ENCODE data around the gene CAMK2A.

CAMK2A gene

DNA sequence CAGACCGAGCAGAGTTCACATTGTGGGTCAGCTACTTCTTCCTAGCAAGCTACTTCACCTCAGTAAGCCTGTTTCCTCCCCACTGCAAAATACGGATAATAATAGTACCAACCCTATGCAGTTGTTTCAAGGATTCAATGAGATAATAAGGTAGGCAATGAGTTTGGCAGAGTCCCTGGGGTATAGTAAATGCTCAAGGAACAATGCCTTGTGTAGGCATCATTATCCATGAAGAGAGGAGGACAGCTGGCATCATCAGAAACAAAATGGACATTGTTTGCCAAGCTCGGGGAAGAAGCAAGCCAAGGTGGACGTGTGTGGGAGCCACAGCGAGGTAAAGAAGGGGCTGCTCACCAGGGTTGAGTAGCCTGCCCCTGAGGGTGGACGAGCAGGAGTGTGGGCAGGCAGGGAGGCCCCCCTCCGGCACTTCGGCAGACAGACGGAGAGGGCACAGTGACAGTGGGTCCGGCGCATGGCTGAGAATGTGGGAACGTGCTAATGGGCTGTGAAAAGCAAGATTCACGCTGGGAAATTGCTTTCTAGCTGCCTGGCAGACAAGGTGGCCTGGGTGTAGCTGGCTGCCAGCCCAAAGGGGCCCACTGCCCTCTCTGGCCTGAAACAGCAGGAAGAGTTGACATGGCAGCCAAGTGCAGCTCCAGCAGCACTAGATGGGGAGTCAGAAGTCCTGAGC, 10.1 kb downstream of the CAMK2A start:
- H3K9me3 ChIP-seq (ENCODE audit: control insufficient read depth in 1 of 2, low read length in 2 of 2), result no peaks in the 10 kb centered on the region
- H3K4me1 ChIP-seq (ENCODE audit: control insufficient read depth in 1 of 2, insufficient read depth in 2 of 2, low read length in 2 of 2), result no peaks in the 10 kb centered on the region
- no peaks in the 10 kb centered on the region for H3K36me3 ChIP-seq (ENCODE audit: control insufficient read depth in 1 of 2, insufficient read depth in 2 of 2, low read length in 2 of 2)
- no peak overlapping the region for H3K27ac ChIP-seq (ENCODE audit: low read depth, low read length)
- no peak overlapping the region for H3K9ac ChIP-seq (ENCODE audit: low read depth in 1 of 2, low read length in 2 of 2)
- H3K27me3 ChIP-seq (ENCODE audit: control insufficient read depth in 1 of 2, insufficient read depth in 2 of 2, low read length in 2 of 2), result no peaks in the 10 kb centered on the region
- H3K4me3 ChIP-seq (ENCODE audit: low read depth in 1 of 2, low read length in 2 of 2), result no peak overlapping the region

DNA sequence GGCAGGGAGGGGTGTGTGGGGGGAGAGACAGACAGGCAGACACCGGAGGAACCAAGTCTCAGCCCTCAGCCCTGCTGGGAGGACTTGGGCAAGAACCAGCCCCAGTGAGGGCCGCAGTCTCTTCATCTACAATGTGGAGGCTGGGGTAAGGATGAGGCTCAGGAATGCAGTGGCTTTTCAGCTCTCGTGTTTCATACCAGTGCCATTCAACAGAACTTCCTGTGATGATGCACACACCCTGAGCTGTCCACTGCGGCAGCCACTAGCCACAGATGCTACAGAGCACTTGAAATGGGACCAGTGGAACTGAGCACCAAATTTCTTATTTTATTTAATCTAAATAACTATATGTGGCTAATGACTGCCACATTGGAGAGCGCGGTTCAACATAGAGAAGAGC, 10.7 kb downstream of the CAMK2A start:
- H3K36me3 ChIP-seq (ENCODE audit: control insufficient read depth in 1 of 2, insufficient read depth in 2 of 2, low read length in 2 of 2), result no peaks in the 10 kb centered on the region
- no peak overlapping the region for H3K4me3 ChIP-seq (ENCODE audit: low read depth in 1 of 2, low read length in 2 of 2)
- no peak overlapping the region for H3K27ac ChIP-seq (ENCODE audit: low read depth, low read length)
- H3K9me3 ChIP-seq (ENCODE audit: control insufficient read depth in 1 of 2, low read length in 2 of 2), result no peaks in the 10 kb centered on the region
- H3K4me1 ChIP-seq (ENCODE audit: control insufficient read depth in 1 of 2, insufficient read depth in 2 of 2, low read length in 2 of 2), result no peaks in the 10 kb centered on the region
- H3K9ac ChIP-seq (ENCODE audit: low read depth in 1 of 2, low read length in 2 of 2), result no peak overlapping the region
- H3K27me3 ChIP-seq (ENCODE audit: control insufficient read depth in 1 of 2, insufficient read depth in 2 of 2, low read length in 2 of 2), result no peaks in the 10 kb centered on the region

DNA sequence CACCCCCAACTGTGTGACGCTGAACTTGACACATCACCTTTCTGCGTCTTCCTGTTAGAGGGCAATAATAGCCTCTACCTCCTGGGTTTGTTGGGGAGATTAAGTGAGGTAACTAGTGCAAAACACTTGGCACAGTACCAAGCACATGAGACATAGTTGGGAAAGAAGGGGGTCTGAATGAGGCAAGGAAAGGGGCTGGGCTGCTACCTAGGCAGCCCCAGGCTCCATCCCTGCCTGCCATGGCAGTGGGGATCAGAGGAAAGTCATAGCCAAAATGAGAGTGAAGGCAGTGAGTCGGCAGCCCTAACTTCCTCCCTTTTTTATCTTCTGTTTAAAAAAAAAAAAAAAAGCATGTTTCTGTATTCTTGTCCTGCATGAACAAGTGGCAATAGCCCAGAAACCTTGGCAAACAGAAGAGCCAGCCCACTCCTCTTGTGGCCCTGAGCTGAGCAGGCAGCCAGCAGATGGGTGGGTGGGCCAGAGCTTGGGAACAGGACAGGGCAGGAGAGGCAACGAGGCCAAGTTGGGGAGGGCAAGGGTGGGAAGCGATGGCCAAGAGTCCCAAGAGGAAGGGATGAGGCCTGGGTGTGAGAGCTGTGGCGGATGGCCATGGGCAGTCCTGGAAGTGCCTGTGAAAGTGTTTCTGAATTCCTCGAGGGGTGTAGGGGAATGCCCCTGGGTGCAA, 11.4 kb downstream of the CAMK2A start:
- Histone ChIP-seq H3K9ac (ENCODE audit: low read depth in 1 of 2, low read length in 2 of 2) (no peak overlapping the region), H3K4me1 (ENCODE audit: control insufficient read depth in 1 of 2, insufficient read depth in 2 of 2, low read length in 2 of 2) (no peaks in the 10 kb centered on the region), H3K9me3 (ENCODE audit: control insufficient read depth in 1 of 2, low read length in 2 of 2) (no peaks in the 10 kb centered on the region), H3K36me3 (ENCODE audit: control insufficient read depth in 1 of 2, insufficient read depth in 2 of 2, low read length in 2 of 2) (no peaks in the 10 kb centered on the region), H3K4me3 (ENCODE audit: low read depth in 1 of 2, low read length in 2 of 2) (no peak overlapping the region), H3K27me3 (ENCODE audit: control insufficient read depth in 1 of 2, insufficient read depth in 2 of 2, low read length in 2 of 2) (no peaks in the 10 kb centered on the region), H3K27ac (ENCODE audit: low read depth, low read length) (no peak overlapping the region)

DNA sequence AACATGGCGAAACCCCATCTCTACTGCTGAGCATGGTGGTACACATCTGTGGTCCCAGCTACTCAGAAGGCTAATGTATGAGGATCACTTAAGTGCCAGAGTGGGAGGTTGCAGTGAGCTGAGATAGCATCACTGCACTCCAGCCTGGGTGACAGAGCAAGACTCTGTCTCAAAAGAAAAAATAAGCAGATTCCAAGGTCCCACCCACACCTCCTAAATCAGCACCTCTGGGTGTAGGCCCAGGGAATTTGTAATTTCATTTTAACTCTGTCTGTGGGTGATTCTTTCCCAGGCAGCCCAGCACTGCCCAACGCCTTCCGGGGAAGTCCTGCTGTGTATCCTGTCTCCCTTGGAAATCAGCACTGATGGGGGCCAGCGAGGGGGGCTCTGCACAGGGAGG, 12.5 kb downstream of the CAMK2A start:
- Histone ChIP-seq H3K27me3 (ENCODE audit: control insufficient read depth in 1 of 2, insufficient read depth in 2 of 2, low read length in 2 of 2) (peaks cover 0 to 3% of the 10 kb centered on the region in 2 donors), H3K4me1 (ENCODE audit: control insufficient read depth in 1 of 2, insufficient read depth in 2 of 2, low read length in 2 of 2) (no peaks in the 10 kb centered on the region), H3K9me3 (ENCODE audit: control insufficient read depth in 1 of 2, low read length in 2 of 2) (no peaks in the 10 kb centered on the region), H3K36me3 (ENCODE audit: control insufficient read depth in 1 of 2, insufficient read depth in 2 of 2, low read length in 2 of 2) (no peaks in the 10 kb centered on the region), H3K9ac (ENCODE audit: low read depth in 1 of 2, low read length in 2 of 2) (no peak overlapping the region), H3K4me3 (ENCODE audit: low read depth in 1 of 2, low read length in 2 of 2) (no peak overlapping the region), H3K27ac (ENCODE audit: low read depth, low read length) (no peak overlapping the region)

DNA sequence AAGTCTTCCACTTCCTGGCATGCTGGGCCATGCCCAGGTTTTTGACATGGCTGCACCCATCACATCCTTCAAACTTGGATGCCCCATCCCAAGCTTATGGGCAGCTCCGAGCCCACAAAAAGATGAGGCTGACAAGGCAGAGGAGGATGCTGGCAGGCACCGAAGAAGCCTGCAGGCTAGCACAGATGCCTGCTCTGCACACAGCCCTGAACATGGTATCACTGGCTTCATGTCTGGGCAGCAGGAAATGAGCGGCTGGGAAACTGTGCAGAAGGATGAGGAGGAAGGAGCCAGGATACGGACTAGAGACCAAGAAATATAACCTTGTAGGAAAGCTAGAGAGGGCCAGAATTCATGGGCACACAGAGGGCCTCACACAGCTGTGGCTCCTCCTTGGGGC, 14.8 kb downstream of the CAMK2A start:
- H3K9ac ChIP-seq (ENCODE audit: low read depth in 1 of 2, low read length in 2 of 2), result no peak overlapping the region
- peaks cover 0 to 3% of the 10 kb centered on the region in 2 donors for H3K27me3 ChIP-seq (ENCODE audit: control insufficient read depth in 1 of 2, insufficient read depth in 2 of 2, low read length in 2 of 2)
- H3K27ac ChIP-seq (ENCODE audit: low read depth, low read length), result no peak overlapping the region
- no peaks in the 10 kb centered on the region for H3K9me3 ChIP-seq (ENCODE audit: control insufficient read depth in 1 of 2, low read length in 2 of 2)
- H3K36me3 ChIP-seq (ENCODE audit: control insufficient read depth in 1 of 2, insufficient read depth in 2 of 2, low read length in 2 of 2), result no peaks in the 10 kb centered on the region
- no peak overlapping the region for H3K4me3 ChIP-seq (ENCODE audit: low read depth in 1 of 2, low read length in 2 of 2)
- H3K4me1 ChIP-seq (ENCODE audit: control insufficient read depth in 1 of 2, insufficient read depth in 2 of 2, low read length in 2 of 2), result no peaks in the 10 kb centered on the region

DNA sequence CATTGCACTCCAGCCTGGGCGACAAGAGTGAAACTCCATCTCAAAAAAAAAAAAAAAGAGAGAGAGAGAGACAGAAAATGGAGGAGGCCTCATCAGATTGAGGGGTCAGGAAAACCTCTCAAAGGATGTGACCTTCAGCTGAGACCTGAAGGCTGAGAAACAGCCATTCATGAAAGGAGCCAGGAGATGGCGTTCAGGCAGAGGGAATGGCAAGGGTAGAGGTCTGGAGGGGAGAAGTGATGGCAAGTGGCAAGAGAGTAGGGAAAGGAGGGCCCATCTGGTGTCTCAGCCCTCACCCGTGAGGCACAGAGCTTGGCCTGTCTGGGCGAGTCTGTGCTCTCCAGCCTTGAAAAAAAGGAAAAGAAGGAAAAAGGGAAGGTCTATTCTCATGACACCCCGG, 17.0 kb downstream of the CAMK2A start:
- Histone ChIP-seq H3K27me3 (ENCODE audit: control insufficient read depth in 1 of 2, insufficient read depth in 2 of 2, low read length in 2 of 2) (peaks cover 0 to 3% of the 10 kb centered on the region in 2 donors), H3K9ac (ENCODE audit: low read depth in 1 of 2, low read length in 2 of 2) (no peak overlapping the region), H3K36me3 (ENCODE audit: control insufficient read depth in 1 of 2, insufficient read depth in 2 of 2, low read length in 2 of 2) (no peaks in the 10 kb centered on the region), H3K4me1 (ENCODE audit: control insufficient read depth in 1 of 2, insufficient read depth in 2 of 2, low read length in 2 of 2) (no peaks in the 10 kb centered on the region), H3K4me3 (ENCODE audit: low read depth in 1 of 2, low read length in 2 of 2) (no peak overlapping the region), H3K27ac (ENCODE audit: low read depth, low read length) (no peak overlapping the region), H3K9me3 (ENCODE audit: control insufficient read depth in 1 of 2, low read length in 2 of 2) (no peaks in the 10 kb centered on the region)

DNA sequence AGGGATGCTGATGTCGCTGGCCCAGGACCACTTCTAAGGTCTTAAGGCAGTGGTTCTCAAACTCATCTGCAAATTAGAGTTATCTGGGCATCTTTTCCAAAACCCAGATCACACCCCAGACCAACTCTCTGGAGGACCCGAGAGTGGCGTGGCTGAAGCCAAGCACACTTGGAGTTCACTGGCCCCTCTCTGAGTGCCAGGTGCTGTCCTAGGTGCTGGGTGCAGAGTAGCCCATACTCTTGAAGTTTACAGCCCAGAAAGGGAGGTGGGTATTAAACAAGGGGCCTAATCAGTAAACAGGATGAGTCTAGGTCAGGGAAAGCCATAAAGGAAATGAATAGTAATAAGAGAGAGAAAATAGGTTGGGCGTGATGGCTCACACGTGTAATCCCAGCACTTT, 17.6 kb downstream of the CAMK2A start:
- Histone ChIP-seq H3K27ac (ENCODE audit: low read depth, low read length) (no peak overlapping the region), H3K9ac (ENCODE audit: low read depth in 1 of 2, low read length in 2 of 2) (no peak overlapping the region), H3K36me3 (ENCODE audit: control insufficient read depth in 1 of 2, insufficient read depth in 2 of 2, low read length in 2 of 2) (no peaks in the 10 kb centered on the region), H3K4me3 (ENCODE audit: low read depth in 1 of 2, low read length in 2 of 2) (no peak overlapping the region), H3K4me1 (ENCODE audit: control insufficient read depth in 1 of 2, insufficient read depth in 2 of 2, low read length in 2 of 2) (no peaks in the 10 kb centered on the region), H3K27me3 (ENCODE audit: control insufficient read depth in 1 of 2, insufficient read depth in 2 of 2, low read length in 2 of 2) (peaks cover 0 to 3% of the 10 kb centered on the region in 2 donors), H3K9me3 (ENCODE audit: control insufficient read depth in 1 of 2, low read length in 2 of 2) (no peaks in the 10 kb centered on the region)

DNA sequence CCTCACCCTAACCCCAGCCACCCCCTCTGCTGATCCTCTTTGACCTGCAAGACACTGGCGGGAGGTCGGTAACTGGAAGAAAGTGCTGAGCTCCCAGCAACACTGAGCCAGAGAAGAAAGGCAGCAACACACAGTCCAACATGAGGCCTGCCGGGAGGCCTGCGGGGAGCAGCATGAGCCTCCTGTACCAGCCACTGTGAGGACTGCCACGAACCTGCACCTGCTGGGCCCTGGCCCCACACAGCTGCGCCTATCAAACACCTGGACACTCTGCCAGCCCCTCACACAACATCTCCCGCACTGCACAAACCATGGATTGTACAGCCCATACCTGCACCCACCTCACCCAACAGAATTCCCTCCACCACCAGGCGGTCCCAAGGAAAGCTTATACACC, 18.3 kb downstream of the CAMK2A start:
- Histone ChIP-seq H3K36me3 (ENCODE audit: control insufficient read depth in 1 of 2, insufficient read depth in 2 of 2, low read length in 2 of 2) (no peaks in the 10 kb centered on the region), H3K4me3 (ENCODE audit: low read depth in 1 of 2, low read length in 2 of 2) (no peak overlapping the region), H3K9me3 (ENCODE audit: control insufficient read depth in 1 of 2, low read length in 2 of 2) (no peaks in the 10 kb centered on the region), H3K27me3 (ENCODE audit: control insufficient read depth in 1 of 2, insufficient read depth in 2 of 2, low read length in 2 of 2) (peaks cover 0 to 3% of the 10 kb centered on the region in 2 donors), H3K27ac (ENCODE audit: low read depth, low read length) (no peak overlapping the region), H3K4me1 (ENCODE audit: control insufficient read depth in 1 of 2, insufficient read depth in 2 of 2, low read length in 2 of 2) (no peaks in the 10 kb centered on the region), H3K9ac (ENCODE audit: low read depth in 1 of 2, low read length in 2 of 2) (no peak overlapping the region)

DNA sequence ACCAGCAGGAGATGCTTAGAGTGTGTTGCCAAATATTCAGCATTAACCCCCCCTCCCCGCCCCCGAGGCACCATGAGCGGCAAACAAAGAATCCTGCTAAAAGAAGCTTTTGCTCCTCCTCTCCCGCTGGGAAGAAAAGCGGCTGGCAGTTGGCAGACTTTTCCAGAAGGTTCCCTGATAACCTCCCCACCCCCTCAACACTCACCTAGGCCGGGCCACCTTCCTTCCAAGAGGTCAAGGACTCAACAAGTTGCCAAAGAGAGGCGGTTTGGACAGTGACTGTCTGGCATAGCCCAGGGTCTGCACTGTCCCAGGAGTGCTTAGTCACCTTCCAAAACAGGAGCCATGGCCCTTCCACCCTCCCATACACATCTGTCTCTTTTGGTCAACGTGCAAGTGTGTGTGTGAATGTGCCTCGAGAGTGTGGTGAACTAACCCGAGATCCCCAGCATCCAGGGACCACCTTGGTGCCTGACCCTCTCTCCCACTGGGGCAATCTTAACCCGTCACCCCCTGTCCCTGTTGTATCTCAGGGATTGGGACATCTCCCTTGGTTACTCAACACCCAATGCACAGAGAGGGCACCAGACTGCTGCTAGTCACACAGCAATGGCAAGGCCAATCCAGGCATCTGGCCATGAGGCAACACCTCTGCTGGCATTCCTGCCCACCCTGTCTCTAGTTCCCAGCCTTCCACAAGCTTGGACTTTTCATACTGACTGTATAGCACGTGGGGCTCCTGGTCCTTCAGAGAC, 18.9 kb downstream of the CAMK2A start:
- Histone ChIP-seq H3K9ac (ENCODE audit: low read depth in 1 of 2, low read length in 2 of 2) (no peak overlapping the region), H3K27me3 (ENCODE audit: control insufficient read depth in 1 of 2, insufficient read depth in 2 of 2, low read length in 2 of 2) (peaks cover 0 to 3% of the 10 kb centered on the region in 2 donors), H3K36me3 (ENCODE audit: control insufficient read depth in 1 of 2, insufficient read depth in 2 of 2, low read length in 2 of 2) (no peaks in the 10 kb centered on the region), H3K27ac (ENCODE audit: low read depth, low read length) (no peak overlapping the region), H3K4me1 (ENCODE audit: control insufficient read depth in 1 of 2, insufficient read depth in 2 of 2, low read length in 2 of 2) (no peaks in the 10 kb centered on the region), H3K4me3 (ENCODE audit: low read depth in 1 of 2, low read length in 2 of 2) (no peak overlapping the region), H3K9me3 (ENCODE audit: control insufficient read depth in 1 of 2, low read length in 2 of 2) (no peaks in the 10 kb centered on the region)

DNA sequence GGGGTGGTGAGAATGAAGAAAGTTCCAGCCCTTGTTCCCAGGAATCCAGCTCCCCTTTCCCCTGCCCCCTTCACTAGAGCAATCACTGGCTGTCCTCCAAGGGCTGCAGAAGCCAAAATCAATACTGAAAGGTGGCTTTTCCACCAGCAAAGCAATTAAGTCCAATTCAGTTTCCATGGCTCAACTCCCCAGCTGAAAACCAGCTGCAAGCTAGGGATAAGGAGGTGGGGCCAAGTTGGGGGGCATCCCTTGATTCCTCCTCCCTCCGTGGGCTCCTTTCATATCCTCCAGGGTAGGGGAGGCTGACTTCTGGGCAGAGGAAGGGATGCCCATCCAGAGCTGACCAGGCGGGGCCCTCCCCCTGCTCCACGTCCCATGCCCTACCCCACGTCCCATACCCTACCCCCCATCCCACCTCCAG, 22.7 kb downstream of the CAMK2A start:
- Histone ChIP-seq H3K36me3 (ENCODE audit: control insufficient read depth in 1 of 2, insufficient read depth in 2 of 2, low read length in 2 of 2) (no peaks in the 10 kb centered on the region), H3K9me3 (ENCODE audit: control insufficient read depth in 1 of 2, low read length in 2 of 2) (no peaks in the 10 kb centered on the region), H3K4me3 (ENCODE audit: low read depth in 1 of 2, low read length in 2 of 2) (no peak overlapping the region), H3K9ac (ENCODE audit: low read depth in 1 of 2, low read length in 2 of 2) (no peak overlapping the region), H3K4me1 (ENCODE audit: control insufficient read depth in 1 of 2, insufficient read depth in 2 of 2, low read length in 2 of 2) (no peaks in the 10 kb centered on the region), H3K27me3 (ENCODE audit: control insufficient read depth in 1 of 2, insufficient read depth in 2 of 2, low read length in 2 of 2) (peaks cover 0 to 2% of the 10 kb centered on the region in 2 donors), H3K27ac (ENCODE audit: low read depth, low read length) (no peak overlapping the region)

All from duodenal mucosa (tissue), 2 donors.